ENCODE measurements around the gene TNP2.
"Not testable (repeated sequence)": the region's sequence is repeated elsewhere in the genome, so short reads cannot be mapped to it uniquely, and the experiment has no call there.

Gene TNP2

DNA sequence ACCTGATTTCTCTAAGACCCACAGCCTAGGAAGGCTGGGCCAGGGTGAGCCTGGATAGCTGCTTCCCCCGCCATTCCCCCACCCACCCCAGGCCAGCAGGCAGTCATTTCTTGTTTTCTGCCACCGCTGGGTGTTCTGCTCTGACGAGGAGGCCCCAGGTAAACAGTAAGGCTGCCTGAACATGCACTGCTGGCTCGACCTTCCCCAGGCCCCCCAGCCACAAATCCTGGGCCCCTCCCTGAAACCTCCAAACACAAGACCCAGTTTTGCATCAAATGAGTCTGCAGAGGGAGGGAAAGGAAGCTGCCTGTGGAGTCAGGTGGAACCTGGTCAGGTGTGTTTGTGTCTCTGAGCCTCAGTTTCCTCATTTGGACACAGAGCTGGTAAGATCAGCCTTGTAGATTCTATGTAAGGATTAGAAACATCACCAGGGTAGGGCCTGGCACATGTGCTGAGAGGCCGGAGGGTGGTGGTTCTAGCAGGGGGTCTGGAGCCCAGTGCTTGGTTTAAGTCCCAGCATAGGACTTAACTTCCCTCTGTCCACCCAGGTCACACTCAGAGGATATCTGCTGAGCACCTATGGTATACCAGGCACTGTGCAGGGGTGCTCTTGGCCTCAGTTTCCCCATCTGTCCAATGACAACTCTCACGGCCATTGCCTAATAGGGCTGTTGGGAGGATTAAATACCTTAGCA, 30.9 kb upstream of the TNP2 start:
- H3K4me3 ChIP-seq (replicated peaks in 1 of 2; ENCODE audit: low read depth in 2 of 2, low read length in 2 of 2): no peak overlapping the region
- TF ChIP-seq, protein P1, sequence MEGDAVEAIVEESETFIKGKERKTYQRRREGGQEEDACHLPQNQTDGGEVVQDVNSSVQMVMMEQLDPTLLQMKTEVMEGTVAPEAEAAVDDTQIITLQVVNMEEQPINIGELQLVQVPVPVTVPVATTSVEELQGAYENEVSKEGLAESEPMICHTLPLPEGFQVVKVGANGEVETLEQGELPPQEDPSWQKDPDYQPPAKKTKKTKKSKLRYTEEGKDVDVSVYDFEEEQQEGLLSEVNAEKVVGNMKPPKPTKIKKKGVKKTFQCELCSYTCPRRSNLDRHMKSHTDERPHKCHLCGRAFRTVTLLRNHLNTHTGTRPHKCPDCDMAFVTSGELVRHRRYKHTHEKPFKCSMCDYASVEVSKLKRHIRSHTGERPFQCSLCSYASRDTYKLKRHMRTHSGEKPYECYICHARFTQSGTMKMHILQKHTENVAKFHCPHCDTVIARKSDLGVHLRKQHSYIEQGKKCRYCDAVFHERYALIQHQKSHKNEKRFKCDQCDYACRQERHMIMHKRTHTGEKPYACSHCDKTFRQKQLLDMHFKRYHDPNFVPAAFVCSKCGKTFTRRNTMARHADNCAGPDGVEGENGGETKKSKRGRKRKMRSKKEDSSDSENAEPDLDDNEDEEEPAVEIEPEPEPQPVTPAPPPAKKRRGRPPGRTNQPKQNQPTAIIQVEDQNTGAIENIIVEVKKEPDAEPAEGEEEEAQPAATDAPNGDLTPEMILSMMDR (IDR thresholded peaks at IDR 0.05; ENCODE audit: low read depth, low read length): no peak
- no peak for DNase-seq (ENCODE audit: low read depth in 2 of 2)

DNA sequence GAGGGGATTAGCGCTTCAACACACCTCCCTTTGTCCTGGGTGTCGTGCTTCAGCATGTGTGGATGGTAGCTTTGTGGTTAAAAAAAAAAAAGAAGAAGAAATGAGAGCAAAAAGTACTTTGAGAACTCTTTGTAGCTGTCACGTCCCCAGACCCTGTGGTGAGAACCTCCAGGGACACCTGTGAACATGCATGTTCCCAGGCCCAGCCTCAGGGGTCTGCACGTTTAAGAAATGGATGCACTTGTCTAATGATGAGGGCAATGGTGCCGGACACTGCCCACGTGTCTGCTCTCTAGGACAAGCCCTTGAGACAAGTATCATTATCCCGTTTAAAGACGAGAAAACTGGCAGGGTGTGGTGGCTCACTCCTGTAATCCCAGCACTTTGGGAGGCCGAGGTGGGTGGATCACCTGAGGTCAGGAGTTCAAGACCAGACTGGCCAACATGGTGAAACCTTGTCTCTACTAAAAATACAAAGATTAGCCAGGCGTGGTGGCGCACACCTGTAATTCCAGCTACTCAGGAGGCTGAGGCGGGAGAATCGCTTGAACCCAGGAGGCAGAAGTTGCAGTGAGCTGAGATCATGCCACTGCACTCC, 29.9 kb upstream of the TNP2 start:
- DNase-seq (ENCODE audit: low read depth in 2 of 2); H3K4me3 ChIP-seq (replicated peaks in 1 of 2; ENCODE audit: low read depth in 2 of 2, low read length in 2 of 2): not testable (repeated sequence)

DNA sequence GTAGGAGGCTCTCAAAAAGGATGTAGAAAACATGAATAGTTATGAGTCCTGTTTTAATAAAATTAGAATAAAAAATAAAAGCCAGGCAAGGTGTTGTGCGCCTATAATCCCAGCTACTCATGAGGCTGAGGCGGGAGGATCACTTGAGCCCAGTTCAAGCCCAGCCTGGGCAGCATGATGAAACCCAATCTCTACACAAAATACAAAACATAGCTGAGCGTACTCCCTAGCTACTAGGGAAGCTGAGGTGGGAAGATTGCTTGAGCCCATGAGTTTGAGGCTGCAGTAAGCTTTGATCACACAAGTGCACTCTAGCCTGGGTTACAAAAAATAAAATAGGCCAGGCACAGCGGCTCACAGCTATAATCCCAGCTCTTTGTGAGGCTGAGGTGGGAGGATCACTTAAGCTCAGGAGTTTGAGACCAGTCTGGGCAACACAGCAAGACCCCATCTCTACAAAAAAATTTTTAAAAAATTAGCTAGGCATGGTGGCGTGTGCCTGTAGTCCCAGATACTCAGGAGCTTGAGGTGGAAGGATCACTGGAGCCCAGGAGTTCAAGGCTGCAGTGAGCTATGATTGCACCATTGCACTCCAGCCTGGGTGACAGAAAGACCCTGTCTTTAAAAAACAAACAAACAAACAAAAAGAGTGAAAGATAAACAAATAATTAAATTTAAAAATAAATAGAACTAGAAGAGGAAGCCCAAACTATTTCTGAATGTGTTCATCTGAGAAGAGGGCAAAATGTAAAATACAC, 29.2 kb upstream of the TNP2 start:
- TF ChIP-seq, protein P1 (IDR thresholded peaks at IDR 0.05; ENCODE audit: low read depth, low read length): no peak
- H3K4me3 ChIP-seq (replicated peaks in 1 of 2; ENCODE audit: low read depth in 2 of 2, low read length in 2 of 2): no peak overlapping the region
- DNase-seq (ENCODE audit: low read depth in 2 of 2): no peak

DNA sequence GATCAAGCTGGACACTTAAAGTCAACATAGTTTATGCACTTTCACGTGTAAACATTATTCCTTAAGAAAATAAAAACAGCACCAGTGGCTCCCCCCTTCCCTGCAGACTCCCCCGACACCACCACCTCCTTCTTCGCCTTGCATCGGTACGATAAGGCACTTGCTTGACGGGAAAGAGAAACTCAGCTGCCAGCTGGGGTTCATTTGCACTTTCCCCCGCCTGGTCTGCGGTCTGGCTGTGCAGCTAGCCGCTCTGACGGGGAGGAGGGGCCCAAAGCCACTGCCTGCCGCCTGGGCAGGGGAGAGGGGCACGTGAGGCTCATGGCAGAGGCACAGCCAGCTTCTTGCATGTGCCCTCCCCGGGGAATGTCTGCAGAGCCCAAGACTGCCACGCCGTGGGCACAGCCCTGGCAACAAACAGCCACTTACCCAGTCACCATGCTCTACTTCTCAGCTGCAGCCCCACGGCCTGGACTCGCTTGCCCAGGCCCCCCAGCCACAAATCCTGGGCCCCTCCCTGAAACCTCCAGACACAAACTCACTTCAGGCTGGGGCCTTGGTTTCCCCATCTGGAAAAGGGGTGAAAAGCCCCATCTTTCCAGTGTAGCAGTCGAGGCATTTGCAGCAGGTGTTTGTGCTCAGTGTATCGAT, 28.5 kb upstream of the TNP2 start:
- peak; percentile 18 to 81 for DNase-seq (ENCODE audit: low read depth in 2 of 2)
- TF ChIP-seq, protein P1 (IDR thresholded peaks at IDR 0.05; ENCODE audit: low read depth, low read length): no peak
- H3K4me3 ChIP-seq (replicated peaks in 1 of 2; ENCODE audit: low read depth in 2 of 2, low read length in 2 of 2): no peak overlapping the region

DNA sequence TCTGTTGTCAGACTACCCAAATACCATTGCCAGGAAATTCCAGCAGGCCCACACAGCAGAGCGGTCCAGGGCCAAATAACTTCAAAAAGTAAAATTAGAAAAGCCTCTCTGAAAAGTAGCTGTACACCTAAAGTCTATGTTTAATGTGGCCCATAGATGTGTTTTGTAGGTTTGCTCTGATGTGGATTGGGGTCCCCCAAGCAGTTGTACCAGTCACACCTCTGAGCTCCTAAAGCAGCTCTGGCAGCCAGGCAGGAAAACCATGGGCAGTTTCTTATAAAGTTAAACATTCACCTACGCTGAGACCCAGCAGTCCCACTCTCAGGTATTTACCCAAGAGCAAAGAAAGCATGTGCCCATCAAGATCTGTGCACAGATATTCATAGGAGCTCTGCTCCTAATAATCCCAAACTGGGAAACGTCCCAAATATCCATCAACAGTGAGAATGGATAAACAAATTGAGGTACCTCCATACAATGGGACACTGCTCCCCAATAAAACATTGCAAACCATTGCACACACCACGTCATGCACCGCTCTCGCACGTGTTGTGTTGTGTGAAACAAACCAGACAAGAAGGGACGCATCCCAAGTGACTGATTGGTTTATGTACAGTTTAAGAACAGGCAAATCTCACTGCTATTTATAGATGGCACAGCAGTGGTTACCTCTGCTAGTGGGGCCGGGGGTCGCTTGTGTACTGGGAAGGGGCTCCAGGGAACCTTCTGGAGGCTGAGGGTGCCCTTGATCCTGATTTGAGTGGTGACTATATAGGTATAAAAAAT, 27.8 kb upstream of the TNP2 start:
- H3K4me3 ChIP-seq (replicated peaks in 1 of 2; ENCODE audit: low read depth in 2 of 2, low read length in 2 of 2): no peak overlapping the region
- TF ChIP-seq, protein P1 (IDR thresholded peaks at IDR 0.05; ENCODE audit: low read depth, low read length): no peak
- DNase-seq (ENCODE audit: low read depth in 2 of 2): no peak

DNA sequence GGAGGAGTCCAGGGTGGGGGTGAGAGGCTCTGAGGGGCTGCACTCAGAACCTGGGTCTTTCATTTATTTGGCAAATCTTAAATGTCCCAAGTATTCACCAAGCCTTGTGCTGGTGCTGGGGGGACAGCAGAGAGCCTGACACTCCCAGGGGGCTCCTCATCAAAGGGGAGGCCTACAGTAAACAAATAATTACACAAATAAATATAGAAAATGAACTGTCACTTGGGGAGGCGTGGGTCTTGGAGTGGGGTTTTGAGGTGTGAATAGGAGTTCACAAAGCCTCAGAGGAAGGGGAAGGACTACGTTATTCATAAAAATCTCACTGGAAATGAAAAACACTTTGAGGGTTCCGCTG, 27.2 kb upstream of the TNP2 start:
- TF ChIP-seq, protein P1 (IDR thresholded peaks at IDR 0.05; ENCODE audit: low read depth, low read length): no peak
- DNase-seq (ENCODE audit: low read depth in 2 of 2): no peak
- no peak overlapping the region for H3K4me3 ChIP-seq (replicated peaks in 1 of 2; ENCODE audit: low read depth in 2 of 2, low read length in 2 of 2)

All from cardiac fibroblast (primary cell).